Activated T-cell treated with anti-CD3 and anti-CD28 coated beads, Interleukin-2, amount 50 U/mL, for 72 hours (primary cell): Measurements from ENCODE around the gene KCNMB2. TPM values are rescaled to one million over a fixed set of nuclear protein-coding genes. Genes with fewer than 3 reads are reported as not detected.
"Not testable (repeated sequence)": the region's sequence is repeated elsewhere in the genome, so short reads cannot be mapped to it uniquely, and the experiment has no call there.

Source experiments
- ATAC-seq, 2 donors: fragments of 150-1000 bp; cut with Tn5 transposase; replicated peaks in 1 of 2; 2 replicates each; pipeline ENCODE4 v1.10.0; 2021; ENCODE audit warnings: moderate library complexity in 2 of 2, mild to moderate bottlenecking in 1 of 2
- DNase-seq, 2 donors: peaks; one replicate each; pipeline ENCODE4 v3.0.0; 2021 to 2022; ENCODE audit warnings: mixed read lengths in 1 of 2
- H3K27ac Mint-ChIP-seq: one replicate; pipeline ENCODE4 v1.8.0; 2022; ENCODE audit warnings: mild to moderate bottlenecking, moderate library complexity, mixed read lengths
- H3K27me3 Mint-ChIP-seq: one replicate; pipeline ENCODE4 v1.8.0; 2022; ENCODE audit warnings: low read depth, mixed read lengths
- H3K36me3 Mint-ChIP-seq, 2 donors: one replicate each; pipeline ENCODE4 v1.8.0; 2022; ENCODE audit warnings: mixed read lengths in 2 of 2, mild to moderate bottlenecking in 1 of 2; ENCODE audit not compliant: insufficient read depth in 2 of 2
- H3K4me1 Mint-ChIP-seq: one replicate; pipeline ENCODE4 v1.8.0; 2022; ENCODE audit warnings: low read depth, mixed read lengths
- H3K4me3 Mint-ChIP-seq, 2 donors: one replicate each; pipeline ENCODE4 v1.8.0; 2022; ENCODE audit warnings: mild to moderate bottlenecking in 2 of 2, mixed read lengths in 2 of 2, moderate library complexity in 2 of 2
- H3K9me3 Mint-ChIP-seq, 2 donors: one replicate each; pipeline ENCODE4 v1.8.0; 2022; ENCODE audit warnings: mixed read lengths in 2 of 2
- total RNA-seq, 2 donors: library from RNA; stranded (reverse); gene quantifications; one replicate each; pipeline ENCODE4 v1.2.3, GENCODE V29; 2022

KCNMB2 gene
- total RNA-seq, 2 donors from 2014 or later: not detected

GRCh38 chr3:178510496-178510895 lies 25.7 kb upstream of the KCNMB2 start:
- no peak for DNase-seq
- no peak overlapping the region for H3K4me3 Mint-ChIP-seq
- no peaks in the 10 kb centered on the region for H3K9me3 Mint-ChIP-seq
- no peak for ATAC-seq
- no peak overlapping the region for H3K27ac Mint-ChIP-seq
- no peaks in the 10 kb centered on the region for H3K27me3 Mint-ChIP-seq
- H3K36me3 Mint-ChIP-seq: no peaks in the 10 kb centered on the region
- no peaks in the 10 kb centered on the region for H3K4me1 Mint-ChIP-seq

- H3K4me1 Mint-ChIP-seq: no peaks in the 10 kb centered on the region
- H3K27me3 Mint-ChIP-seq: no peaks in the 10 kb centered on the region
- H3K4me3 Mint-ChIP-seq: no peak overlapping the region
- no peaks in the 10 kb centered on the region for H3K36me3 Mint-ChIP-seq
- DNase-seq (no peak), ATAC-seq (no peak)
- no peaks in the 10 kb centered on the region for H3K9me3 Mint-ChIP-seq
- no peak overlapping the region for H3K27ac Mint-ChIP-seq
Observed at GRCh38 chr3:178512647-178513046, 23.6 kb upstream of the KCNMB2 start.

GRCh38 chr3:178513546-178514380 lies 22.5 kb upstream of the KCNMB2 start:
- Mint-ChIP-seq H3K27me3 (peaks cover 2% of the 10 kb centered on the region), H3K27ac (no peak overlapping the region)

DNA sequence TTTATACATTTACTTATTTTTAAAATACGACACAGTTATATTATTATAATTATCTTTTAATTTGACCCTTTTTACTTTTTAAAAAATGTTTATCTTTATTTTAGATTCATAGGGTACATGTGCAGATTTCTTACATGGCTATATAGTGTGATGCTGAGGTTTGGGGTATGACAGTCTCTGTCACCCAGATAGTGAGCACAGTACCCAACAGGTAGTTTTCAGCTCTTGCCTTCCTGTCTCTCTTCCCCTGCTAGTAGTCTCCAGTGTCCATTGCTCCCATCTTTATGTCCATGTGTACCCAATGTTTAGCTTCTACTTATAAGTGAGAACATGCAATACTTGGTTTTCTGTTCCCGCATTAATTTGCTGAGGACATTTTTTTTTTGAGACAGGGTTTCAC lies 21.8 kb upstream of the KCNMB2 start:
- H3K27me3 Mint-ChIP-seq: peaks cover 6% of the 10 kb centered on the region
- no peak for DNase-seq
- H3K36me3 Mint-ChIP-seq: no peaks in the 10 kb centered on the region
- no peaks in the 10 kb centered on the region for H3K4me1 Mint-ChIP-seq
- H3K9me3 Mint-ChIP-seq: no peaks in the 10 kb centered on the region
- no peak overlapping the region for H3K27ac Mint-ChIP-seq
- no peak for ATAC-seq
- no peak overlapping the region for H3K4me3 Mint-ChIP-seq

More at GRCh38 chr3:178513546-178514380, 22.5 kb upstream of the KCNMB2 start:
- Mint-ChIP-seq H3K36me3 (no peaks in the 10 kb centered on the region), H3K4me1 (no peaks in the 10 kb centered on the region), H3K4me3 (no peak overlapping the region), H3K9me3 (no peaks in the 10 kb centered on the region)
- no peak for DNase-seq
- ATAC-seq: no peak

DNA sequence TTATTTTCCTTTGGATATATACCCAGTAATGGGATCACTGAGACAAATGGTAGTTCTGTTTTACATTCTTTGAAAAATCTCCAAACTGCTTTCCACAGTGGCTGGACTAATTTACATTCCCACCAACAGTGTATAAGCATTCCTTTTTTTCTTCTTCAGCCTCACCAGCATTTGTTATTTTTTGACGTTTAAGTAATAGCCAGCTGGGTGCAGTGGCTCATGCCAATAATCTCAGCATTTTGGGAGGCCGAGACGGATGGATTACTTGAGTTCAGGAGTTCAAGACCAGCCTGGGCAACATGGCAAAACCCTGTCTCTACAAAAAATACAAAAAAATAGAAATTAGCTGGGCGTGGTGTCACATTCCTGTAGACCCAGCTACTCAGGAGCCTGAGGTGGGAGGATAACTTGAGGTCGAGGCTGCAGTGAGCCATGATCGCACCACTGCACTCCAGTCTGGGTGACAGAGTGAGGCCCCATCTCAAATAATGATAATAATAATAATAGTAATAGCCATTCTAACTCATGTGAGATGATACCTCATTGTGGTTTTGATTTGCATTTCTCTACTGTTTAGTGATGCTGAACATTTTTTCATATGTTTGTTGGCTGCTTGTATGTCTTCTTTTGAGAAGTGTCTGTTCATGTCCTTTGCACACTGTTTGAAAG lies 21.0 kb upstream of the KCNMB2 start:
- not testable (repeated sequence) for H3K27me3 Mint-ChIP-seq, H3K27ac Mint-ChIP-seq, H3K4me3 Mint-ChIP-seq, H3K36me3 Mint-ChIP-seq, ATAC-seq, H3K9me3 Mint-ChIP-seq, DNase-seq, H3K4me1 Mint-ChIP-seq

DNA sequence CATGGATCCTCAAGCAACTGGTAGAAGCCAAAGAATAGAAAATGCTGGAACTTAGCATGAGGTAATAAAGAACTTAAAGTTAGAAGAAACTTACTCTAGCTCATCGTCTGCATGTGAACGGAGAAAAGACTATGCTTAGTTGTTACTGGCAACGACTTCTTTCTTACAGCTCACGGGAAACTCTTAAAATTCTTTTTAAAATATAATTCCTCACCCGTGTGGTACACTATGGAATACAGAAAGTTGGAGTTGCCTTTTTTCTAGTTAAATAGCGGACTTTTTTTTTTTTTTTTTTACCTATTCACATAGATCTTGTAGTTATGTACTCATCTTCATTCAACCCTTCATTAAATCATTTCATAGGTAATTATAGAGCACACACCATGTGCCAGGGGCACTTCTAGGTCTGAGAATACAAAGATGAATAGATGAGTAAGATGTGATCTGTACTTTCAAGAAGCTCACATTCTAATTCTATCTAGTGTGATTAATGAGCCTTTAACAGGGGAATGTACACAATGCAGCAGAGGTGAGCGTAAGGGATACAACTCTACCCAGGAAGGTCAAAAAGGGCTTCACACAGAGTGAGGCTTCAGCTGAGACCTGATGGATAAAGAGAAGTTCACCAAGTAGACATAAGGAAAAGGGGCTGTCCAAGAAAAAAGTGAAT lies 18.4 kb upstream of the KCNMB2 start:
- H3K27ac Mint-ChIP-seq: no peak overlapping the region
- H3K9me3 Mint-ChIP-seq: no peaks in the 10 kb centered on the region
- no peak overlapping the region for H3K4me3 Mint-ChIP-seq
- no peak for DNase-seq
- H3K36me3 Mint-ChIP-seq: no peaks in the 10 kb centered on the region
- H3K27me3 Mint-ChIP-seq: peaks cover 6% of the 10 kb centered on the region
- no peak for ATAC-seq
- no peaks in the 10 kb centered on the region for H3K4me1 Mint-ChIP-seq

- Mint-ChIP-seq H3K27ac (peak overlapping the region; percentile 64), H3K4me1 (no peaks in the 10 kb centered on the region), H3K9me3 (no peaks in the 10 kb centered on the region), H3K27me3 (peaks cover 6% of the 10 kb centered on the region), H3K4me3 (no peak overlapping the region), H3K36me3 (no peaks in the 10 kb centered on the region)
- DNase-seq: no peak
- peak in 1 of 2 donors; percentile 33 for ATAC-seq
Observed at GRCh38 chr3:178518660-178519396, 17.4 kb upstream of the KCNMB2 start.

- Mint-ChIP-seq H3K9me3 (no peaks in the 10 kb centered on the region), H3K36me3 (no peaks in the 10 kb centered on the region), H3K4me1 (no peaks in the 10 kb centered on the region), H3K4me3 (no peak overlapping the region), H3K27ac (no peak overlapping the region), H3K27me3 (peaks cover 6% of the 10 kb centered on the region)
- DNase-seq (no peak), ATAC-seq (no peak)
Observed at GRCh38 chr3:178519701-178520100, 16.5 kb upstream of the KCNMB2 start.

DNA sequence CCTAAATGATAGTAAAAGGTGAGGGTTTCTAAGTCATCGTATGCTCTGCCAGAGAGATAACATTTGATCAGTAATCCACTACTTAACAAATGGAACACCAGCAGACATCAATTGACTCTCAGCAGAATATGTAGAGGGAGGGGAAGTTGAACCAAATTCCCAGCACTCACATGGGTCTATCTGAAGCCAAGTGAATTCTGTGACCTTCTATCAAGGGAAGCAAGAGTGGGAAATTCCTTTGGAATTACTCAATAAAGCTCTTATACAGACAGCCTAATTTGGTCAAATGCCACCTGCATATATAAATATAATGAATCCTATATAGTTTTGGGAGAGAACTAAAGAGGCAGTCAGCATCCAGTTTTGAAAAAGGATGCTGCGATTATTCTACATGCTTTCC lies 15.8 kb upstream of the KCNMB2 start:
- peaks cover 6% of the 10 kb centered on the region for H3K27me3 Mint-ChIP-seq
- ATAC-seq (no peak), DNase-seq (no peak)
- no peaks in the 10 kb centered on the region for H3K4me1 Mint-ChIP-seq
- H3K9me3 Mint-ChIP-seq: no peaks in the 10 kb centered on the region
- H3K36me3 Mint-ChIP-seq: no peaks in the 10 kb centered on the region
- H3K4me3 Mint-ChIP-seq: no peak overlapping the region
- H3K27ac Mint-ChIP-seq: no peak overlapping the region

GRCh38 chr3:178522200-178523052 lies 13.8 kb upstream of the KCNMB2 start:
- H3K27ac Mint-ChIP-seq: no peak overlapping the region
- H3K9me3 Mint-ChIP-seq: no peaks in the 10 kb centered on the region

DNA sequence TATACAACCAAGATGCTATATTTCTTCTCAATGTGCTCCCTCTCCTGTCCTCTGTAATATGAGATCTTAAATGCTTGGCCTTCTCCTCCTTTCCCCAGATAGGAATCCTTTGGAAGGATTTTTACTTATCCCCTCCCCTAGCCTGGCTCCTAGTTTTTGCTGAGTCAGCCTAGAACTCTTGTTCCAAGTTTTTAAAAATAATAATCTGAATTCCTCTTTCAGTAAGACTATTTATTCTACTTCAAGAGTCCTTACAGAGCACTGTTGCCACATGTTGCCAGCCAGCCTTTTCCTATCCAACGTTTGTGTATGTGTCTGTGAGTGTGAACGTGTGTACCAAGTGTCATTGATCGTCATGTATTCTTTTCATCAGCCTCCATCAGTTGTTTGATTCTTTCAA lies 11.0 kb upstream of the KCNMB2 start:
- Mint-ChIP-seq H3K36me3 (no peaks in the 10 kb centered on the region), H3K9me3 (no peaks in the 10 kb centered on the region), H3K27me3 (peaks cover 5% of the 10 kb centered on the region), H3K4me1 (no peaks in the 10 kb centered on the region), H3K27ac (no peak overlapping the region), H3K4me3 (no peak overlapping the region)
- ATAC-seq (no peak), DNase-seq (no peak)

More at GRCh38 chr3:178522200-178523052, 13.8 kb upstream of the KCNMB2 start:
- Mint-ChIP-seq H3K4me3 (no peak overlapping the region), H3K4me1 (no peaks in the 10 kb centered on the region), H3K27me3 (peaks cover 6% of the 10 kb centered on the region), H3K36me3 (no peaks in the 10 kb centered on the region)
- ATAC-seq (no peak), DNase-seq (no peak)

- Mint-ChIP-seq H3K4me1 (no peaks in the 10 kb centered on the region), H3K9me3 (peaks cover under 1% of the 10 kb centered on the region in 2 donors), H3K4me3 (no peak overlapping the region), H3K27me3 (peaks cover 8% of the 10 kb centered on the region), H3K36me3 (no peaks in the 10 kb centered on the region), H3K27ac (no peak overlapping the region)
- no peak for ATAC-seq
- no peak for DNase-seq
Observed at GRCh38 chr3:178526291-178526690, 9.9 kb upstream of the KCNMB2 start.
